Measurements from ENCODE around the gene IGSF11.

IGSF11 gene

GRCh38 chr3:119025171-119025795 lies 9.4 kb downstream of the IGSF11 start:
- H3K4me1 ChIP-seq (ENCODE audit: control insufficient read depth, insufficient read depth, low read length), result no peaks in the 10 kb centered on the region
- H3K27me3 ChIP-seq (ENCODE audit: control insufficient read depth, insufficient read depth, low read length), result no peaks in the 10 kb centered on the region
- H3K9me3 ChIP-seq (ENCODE audit: control insufficient read depth, low read length), result no peaks in the 10 kb centered on the region
- no peak overlapping the region for H3K4me3 ChIP-seq (ENCODE audit: low read length)
- H3K36me3 ChIP-seq (ENCODE audit: control insufficient read depth, insufficient read depth, low read length), result no peaks in the 10 kb centered on the region
- no peak overlapping the region for H3K9ac ChIP-seq (ENCODE audit: low read length)

DNA sequence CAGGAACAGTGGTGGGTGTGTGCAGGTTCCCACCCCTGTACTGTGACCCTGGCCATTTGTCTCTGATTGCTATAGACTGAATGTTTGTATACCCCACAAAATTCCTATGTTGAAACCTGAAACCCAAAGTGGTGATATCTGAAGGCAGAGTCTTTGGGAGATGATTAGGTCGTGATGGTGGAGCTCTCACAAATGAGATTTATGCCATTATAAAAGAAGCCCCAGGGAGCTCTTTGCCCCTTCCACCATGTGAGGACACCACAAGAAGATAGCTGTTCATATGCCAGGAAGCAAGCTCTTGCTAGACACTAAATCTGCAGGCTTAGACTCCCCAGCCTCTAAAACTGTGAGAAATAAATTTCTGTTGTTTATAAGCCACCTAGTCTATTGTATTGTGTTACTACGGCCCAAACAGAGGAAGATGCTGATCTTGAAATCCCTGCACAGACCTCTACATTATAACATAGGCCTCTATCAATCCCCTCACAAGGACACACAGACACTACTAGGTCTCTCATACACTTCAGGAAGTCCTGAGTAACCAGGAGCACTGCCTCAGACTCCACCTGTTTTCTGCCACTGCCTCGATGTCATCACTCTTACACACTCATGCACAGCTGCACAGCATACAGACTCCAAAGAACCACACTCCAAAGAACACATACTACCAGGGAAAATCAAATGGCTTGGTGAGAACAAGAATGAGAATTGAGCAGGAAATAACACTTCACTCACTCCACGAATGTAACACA lies 14.7 kb downstream of the IGSF11 start:
- Histone ChIP-seq H3K9me3 (ENCODE audit: control insufficient read depth, low read length) (no peaks in the 10 kb centered on the region), H3K4me3 (ENCODE audit: low read length) (no peak overlapping the region), H3K9ac (ENCODE audit: low read length) (no peak overlapping the region), H3K27me3 (ENCODE audit: control insufficient read depth, insufficient read depth, low read length) (no peaks in the 10 kb centered on the region), H3K36me3 (ENCODE audit: control insufficient read depth, insufficient read depth, low read length) (no peaks in the 10 kb centered on the region), H3K4me1 (ENCODE audit: control insufficient read depth, insufficient read depth, low read length) (no peaks in the 10 kb centered on the region)

DNA sequence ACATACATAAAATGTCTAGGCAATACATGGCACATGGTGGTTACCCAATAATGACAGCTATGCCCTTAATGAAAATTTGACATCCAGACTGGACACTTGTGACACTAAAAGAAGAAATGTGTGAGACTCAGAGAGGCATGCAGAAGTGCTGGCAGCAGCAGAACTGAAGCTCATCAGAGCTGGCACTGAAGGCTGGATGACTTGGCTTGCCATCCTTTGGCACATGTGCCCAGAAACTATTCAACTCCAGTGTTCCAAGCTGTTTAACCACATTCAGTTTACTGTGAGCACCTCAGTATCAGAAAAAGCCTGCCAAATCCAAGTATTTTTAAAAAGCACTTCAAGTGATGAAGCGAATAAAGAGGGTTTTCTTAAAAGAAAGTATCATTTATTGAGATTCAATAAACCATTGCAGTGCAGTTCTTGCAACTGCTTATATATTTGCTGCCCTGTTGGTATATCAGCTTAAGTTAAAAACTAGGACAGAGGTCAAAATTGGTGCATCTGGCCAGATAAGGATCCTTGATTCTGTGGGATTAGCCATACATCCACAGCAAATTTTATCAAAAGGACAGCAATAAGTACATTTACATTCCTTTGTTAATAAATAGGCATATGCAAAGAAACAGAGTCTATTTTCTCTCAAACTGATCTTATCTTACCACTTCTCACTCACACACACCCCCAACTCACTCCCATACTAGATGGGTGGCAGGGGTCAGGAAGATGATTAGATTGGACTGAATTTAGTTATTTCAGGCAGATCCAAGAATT lies 15.8 kb downstream of the IGSF11 start:
- Histone ChIP-seq H3K4me3 (ENCODE audit: low read length) (no peak overlapping the region), H3K9me3 (ENCODE audit: control insufficient read depth, low read length) (no peaks in the 10 kb centered on the region), H3K9ac (ENCODE audit: low read length) (no peak overlapping the region), H3K4me1 (ENCODE audit: control insufficient read depth, insufficient read depth, low read length) (no peaks in the 10 kb centered on the region), H3K36me3 (ENCODE audit: control insufficient read depth, insufficient read depth, low read length) (no peaks in the 10 kb centered on the region), H3K27me3 (ENCODE audit: control insufficient read depth, insufficient read depth, low read length) (no peaks in the 10 kb centered on the region)

- no peaks in the 10 kb centered on the region for H3K9me3 ChIP-seq (ENCODE audit: control insufficient read depth, low read length)
- no peaks in the 10 kb centered on the region for H3K36me3 ChIP-seq (ENCODE audit: control insufficient read depth, insufficient read depth, low read length)
- H3K4me1 ChIP-seq (ENCODE audit: control insufficient read depth, insufficient read depth, low read length), result no peaks in the 10 kb centered on the region
Measured at GRCh38 chr3:119015942-119016341, 18.7 kb downstream of the IGSF11 start.

GRCh38 chr3:119013951-119014350 lies 20.7 kb downstream of the IGSF11 start:
- Histone ChIP-seq H3K4me1 (ENCODE audit: control insufficient read depth, insufficient read depth, low read length) (no peaks in the 10 kb centered on the region), H3K9ac (ENCODE audit: low read length) (no peak overlapping the region), H3K4me3 (ENCODE audit: low read length) (no peak overlapping the region), H3K36me3 (ENCODE audit: control insufficient read depth, insufficient read depth, low read length) (no peaks in the 10 kb centered on the region), H3K27me3 (ENCODE audit: control insufficient read depth, insufficient read depth, low read length) (no peaks in the 10 kb centered on the region), H3K9me3 (ENCODE audit: control insufficient read depth, low read length) (no peaks in the 10 kb centered on the region)

More at GRCh38 chr3:119015942-119016341, 18.7 kb downstream of the IGSF11 start:
- no peak overlapping the region for H3K9ac ChIP-seq (ENCODE audit: low read length)
- H3K4me3 ChIP-seq (ENCODE audit: low read length), result no peak overlapping the region
- H3K27me3 ChIP-seq (ENCODE audit: control insufficient read depth, insufficient read depth, low read length), result no peaks in the 10 kb centered on the region

DNA sequence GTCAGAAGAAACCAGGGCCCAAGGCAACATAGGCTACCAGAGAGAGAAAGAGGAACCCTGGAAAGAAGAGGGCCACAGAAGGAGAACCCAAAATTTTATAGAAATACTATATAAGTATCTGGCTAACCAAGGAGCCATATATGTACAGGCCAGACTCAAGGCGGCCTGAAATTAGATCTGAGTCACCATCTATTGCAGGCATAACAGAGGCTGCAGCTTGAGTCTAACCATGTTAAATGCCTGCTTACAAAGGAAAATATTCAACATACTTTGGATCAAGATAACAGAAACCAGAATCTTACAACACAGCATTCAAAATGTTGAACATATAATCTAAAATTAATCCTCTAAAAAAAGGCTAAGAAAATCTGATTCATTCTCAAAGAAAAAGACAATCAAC lies 23.1 kb downstream of the IGSF11 start:
- no peaks in the 10 kb centered on the region for H3K4me1 ChIP-seq (ENCODE audit: control insufficient read depth, insufficient read depth, low read length)
- no peaks in the 10 kb centered on the region for H3K27me3 ChIP-seq (ENCODE audit: control insufficient read depth, insufficient read depth, low read length)
- H3K9me3 ChIP-seq (ENCODE audit: control insufficient read depth, low read length), result no peaks in the 10 kb centered on the region
- no peak overlapping the region for H3K9ac ChIP-seq (ENCODE audit: low read length)
- no peaks in the 10 kb centered on the region for H3K36me3 ChIP-seq (ENCODE audit: control insufficient read depth, insufficient read depth, low read length)
- no peak overlapping the region for H3K4me3 ChIP-seq (ENCODE audit: low read length)

- no peak overlapping the region for H3K4me3 ChIP-seq (ENCODE audit: low read length)
- no peak overlapping the region for H3K9ac ChIP-seq (ENCODE audit: low read length)
- H3K36me3 ChIP-seq (ENCODE audit: control insufficient read depth, insufficient read depth, low read length), result no peaks in the 10 kb centered on the region
- no peaks in the 10 kb centered on the region for H3K27me3 ChIP-seq (ENCODE audit: control insufficient read depth, insufficient read depth, low read length)
- H3K4me1 ChIP-seq (ENCODE audit: control insufficient read depth, insufficient read depth, low read length), result no peaks in the 10 kb centered on the region
- H3K9me3 ChIP-seq (ENCODE audit: control insufficient read depth, low read length), result no peaks in the 10 kb centered on the region
Measured at GRCh38 chr3:118997190-118997589, 37.5 kb downstream of the IGSF11 start.

DNA sequence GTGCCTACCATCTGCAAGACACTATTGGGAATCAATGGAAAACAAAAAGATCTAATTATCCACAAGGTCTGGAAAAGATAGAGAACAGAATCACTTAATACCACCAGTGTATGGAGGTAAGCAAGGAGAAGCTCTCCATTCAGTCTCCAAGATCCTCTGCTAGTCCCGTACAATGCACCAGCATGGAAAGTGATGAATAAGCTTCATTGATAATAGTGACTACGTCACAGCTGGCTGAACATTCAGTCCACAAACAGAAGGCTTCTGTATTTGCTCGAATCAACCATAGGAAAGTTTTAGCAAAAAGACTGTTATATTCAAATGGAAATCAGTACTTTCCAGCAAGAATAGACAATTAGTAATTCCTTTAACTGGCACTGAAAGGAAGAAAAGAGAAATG lies 42.9 kb downstream of the IGSF11 start:
- no peak overlapping the region for H3K9ac ChIP-seq (ENCODE audit: low read length)
- H3K4me3 ChIP-seq (ENCODE audit: low read length), result no peak overlapping the region
- no peaks in the 10 kb centered on the region for H3K27me3 ChIP-seq (ENCODE audit: control insufficient read depth, insufficient read depth, low read length)
- H3K4me1 ChIP-seq (ENCODE audit: control insufficient read depth, insufficient read depth, low read length), result no peaks in the 10 kb centered on the region
- H3K36me3 ChIP-seq (ENCODE audit: control insufficient read depth, insufficient read depth, low read length), result no peaks in the 10 kb centered on the region
- H3K9me3 ChIP-seq (ENCODE audit: control insufficient read depth, low read length), result no peaks in the 10 kb centered on the region

GRCh38 chr3:118990823-118991560 lies 43.7 kb downstream of the IGSF11 start:
- Histone ChIP-seq H3K4me1 (ENCODE audit: control insufficient read depth, insufficient read depth, low read length) (no peaks in the 10 kb centered on the region), H3K9me3 (ENCODE audit: control insufficient read depth, low read length) (no peaks in the 10 kb centered on the region), H3K36me3 (ENCODE audit: control insufficient read depth, insufficient read depth, low read length) (no peaks in the 10 kb centered on the region), H3K4me3 (ENCODE audit: low read length) (no peak overlapping the region), H3K27me3 (ENCODE audit: control insufficient read depth, insufficient read depth, low read length) (no peaks in the 10 kb centered on the region), H3K9ac (ENCODE audit: low read length) (no peak overlapping the region)

DNA sequence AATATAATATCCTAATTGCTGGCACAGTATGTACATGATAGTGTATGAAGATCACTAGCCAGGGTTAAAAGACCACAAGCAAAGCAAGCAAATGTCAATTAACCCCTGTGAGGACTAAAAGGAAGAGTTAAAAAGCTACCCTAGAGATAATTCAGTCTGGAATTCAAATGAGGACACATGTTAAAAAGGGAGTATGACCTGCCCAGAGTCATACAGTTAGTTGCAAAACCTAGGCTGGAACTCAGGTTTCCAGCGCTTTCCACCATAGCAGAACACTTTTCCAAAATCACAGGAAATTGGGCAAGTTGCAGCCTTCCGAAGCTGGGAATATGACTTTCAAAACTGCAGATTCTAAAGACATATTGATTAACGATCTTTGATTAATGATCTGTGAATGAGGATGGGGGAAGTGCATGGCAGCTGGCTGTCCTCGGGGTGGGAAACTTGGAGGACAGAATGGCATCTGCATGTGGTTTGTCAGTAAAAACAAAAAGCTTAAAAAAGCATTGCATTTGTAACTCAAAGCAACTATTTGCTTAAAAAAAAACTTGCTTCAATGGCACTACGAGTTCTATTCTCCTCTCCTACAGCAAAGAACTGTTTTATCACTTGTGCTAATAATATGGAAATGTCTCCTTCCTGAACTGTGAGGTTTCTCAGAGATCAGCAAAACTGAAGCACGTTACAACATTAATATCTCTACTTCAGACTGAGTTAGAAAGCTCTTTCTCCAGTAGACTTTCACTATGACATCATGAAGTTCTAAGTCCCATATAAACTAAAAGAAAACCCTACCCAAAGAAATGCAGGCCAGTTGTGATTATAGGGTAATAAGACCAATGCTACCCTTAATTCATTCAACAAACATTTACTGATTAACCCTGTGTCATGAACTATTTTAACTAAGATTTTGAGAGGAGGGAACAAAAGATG lies 46.2 kb downstream of the IGSF11 start:
- Histone ChIP-seq H3K36me3 (ENCODE audit: control insufficient read depth, insufficient read depth, low read length) (no peaks in the 10 kb centered on the region), H3K4me1 (ENCODE audit: control insufficient read depth, insufficient read depth, low read length) (no peaks in the 10 kb centered on the region), H3K27me3 (ENCODE audit: control insufficient read depth, insufficient read depth, low read length) (no peaks in the 10 kb centered on the region), H3K9me3 (ENCODE audit: control insufficient read depth, low read length) (no peaks in the 10 kb centered on the region), H3K4me3 (ENCODE audit: low read length) (no peak overlapping the region), H3K9ac (ENCODE audit: low read length) (no peak overlapping the region)

DNA sequence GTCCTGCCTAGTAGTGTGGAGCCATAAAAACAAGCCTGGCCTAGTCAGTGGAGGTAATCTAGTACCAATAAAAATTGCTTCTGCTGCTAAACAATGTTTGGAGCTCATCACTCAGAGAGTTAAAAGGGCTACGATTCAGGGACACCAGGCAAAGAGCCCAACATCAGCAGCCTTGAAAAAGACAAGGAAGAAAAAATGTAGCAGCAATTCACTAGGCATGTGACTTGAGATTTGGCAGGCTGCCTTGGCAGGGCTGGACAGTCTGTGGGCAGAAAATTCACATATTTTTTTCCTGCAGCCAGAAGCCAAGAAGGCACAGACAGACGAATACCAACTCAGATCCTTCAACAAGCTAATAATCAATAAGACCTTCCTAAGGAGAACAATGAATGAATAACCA lies 47.2 kb downstream of the IGSF11 start:
- no peak overlapping the region for H3K4me3 ChIP-seq (ENCODE audit: low read length)
- H3K9ac ChIP-seq (ENCODE audit: low read length), result no peak overlapping the region
- H3K27me3 ChIP-seq (ENCODE audit: control insufficient read depth, insufficient read depth, low read length), result no peaks in the 10 kb centered on the region
- no peaks in the 10 kb centered on the region for H3K4me1 ChIP-seq (ENCODE audit: control insufficient read depth, insufficient read depth, low read length)
- no peaks in the 10 kb centered on the region for H3K9me3 ChIP-seq (ENCODE audit: control insufficient read depth, low read length)
- H3K36me3 ChIP-seq (ENCODE audit: control insufficient read depth, insufficient read depth, low read length), result no peaks in the 10 kb centered on the region
